Endothelial cell of umbilical vein (primary cell): ENCODE data around the gene KRT12. TPM values are rescaled to one million over a fixed set of nuclear protein-coding genes. Genes with fewer than 3 reads are reported as not detected.

Experiments
- BruUV-seq: library from RNA; stranded (reverse); fragments of 400-500 nt; replicated peaks from 2 replicates; lab custom pipeline; 2021; lab: Mats Ljungman, UMichigan
- CTCF ChIA-PET: fragments of 300-600, 350-600 bp; sonication (Branson Sonifier 250); formaldehyde crosslinking; loops from one replicate; lab custom pipeline; 2021; ENCODE audit warnings: antibody characterized with exemption, inconsistent platforms; lab: Charles Lee
- POLR2A ChIA-PET: fragments of 300-600, 350-600 bp; sonication (Branson Sonifier 250); formaldehyde crosslinking; loops from one replicate; lab custom pipeline; 2021; ENCODE audit warnings: antibody characterized with exemption, inconsistent platforms; lab: Charles Lee
- DNase-seq: peaks from one replicate; pipeline ENCODE4 v3.0.0-alpha.2; 2011; ENCODE audit warnings: low read depth, low spot score
- FAIRE-seq: peaks from 2 replicates; lab custom pipeline; 2011; peaks lifted over from hg19 to GRCh38; lab: Jason Lieb, UNC
- H2AFZ ChIP-seq: 2 replicates; pipeline ENCODE4 v1.6.0; 2012; ENCODE audit warnings: low read depth, low read length, control low read depth, inconsistent platforms
- H3K27ac ChIP-seq: 2 replicates; pipeline ENCODE4 v1.5.1; 2011; ENCODE audit warnings: low read depth, mild to moderate bottlenecking, control low read depth, low read length, moderate library complexity; ENCODE audit not compliant: insufficient read depth
- H3K27me3 ChIP-seq, 2 experiments: 2 replicates each; pipeline versions ENCODE4 v1.6.0 to v1.6.1; 2011; ENCODE audit warnings: low read length in 2 of 2, mixed read lengths in 1 of 2; ENCODE audit not compliant: control insufficient read depth in 2 of 2, insufficient read depth in 2 of 2
- H3K36me3 ChIP-seq, 2 experiments: 2 replicates in 1 of 2; 3 replicates in 1 of 2; pipeline ENCODE4 v1.5.1; 2011; ENCODE audit warnings: low read length in 2 of 2, mild to moderate bottlenecking in 1 of 2, moderate library complexity in 1 of 2; ENCODE audit not compliant: control insufficient read depth in 2 of 2, insufficient read depth in 2 of 2; ENCODE audit errors: extremely low read depth in 1 of 2
- H3K4me1 ChIP-seq: 3 replicates; pipeline ENCODE4 v1.5.1; 2011; ENCODE audit warnings: mild to moderate bottlenecking, low read length; ENCODE audit not compliant: control insufficient read depth, insufficient read depth; ENCODE audit errors: extremely low read depth
- H3K4me2 ChIP-seq: 2 replicates; pipeline ENCODE4 v1.6.1; 2011; ENCODE audit warnings: low read length, control low read depth, mixed read lengths; ENCODE audit not compliant: insufficient read depth
- H3K4me3 ChIP-seq, 3 experiments: fragments of 200-600 bp in 1 of 3; sonication (generic), shearing (Covaris generic) in 1 of 3; replicated peaks in 1 of 3; 2 replicates each; pipeline ENCODE4 v1.5.1; 2011 to 2016; ENCODE audit warnings: control low read depth in 3 of 3, low read length in 3 of 3, mild to moderate bottlenecking in 2 of 3, inconsistent platforms in 1 of 3, low read depth in 1 of 3, moderate library complexity in 1 of 3; ENCODE audit not compliant: insufficient read depth in 1 of 3
- H3K79me2 ChIP-seq: 2 replicates; pipeline ENCODE4 v1.6.0; 2012; ENCODE audit warnings: low read length, inconsistent platforms; ENCODE audit not compliant: control insufficient read depth, insufficient read depth
- H3K9ac ChIP-seq: replicated peaks from 2 replicates; pipeline ENCODE3; 2011; ENCODE audit warnings: low read length, control low read depth; ENCODE audit not compliant: insufficient read depth; ENCODE audit errors: extremely low read depth
- H3K9me1 ChIP-seq: replicated peaks from 3 replicates; pipeline ENCODE4 v1.6.0; 2011; ENCODE audit warnings: mild to moderate bottlenecking, low read length; ENCODE audit not compliant: control insufficient read depth, insufficient read depth; ENCODE audit errors: extremely low read depth
- H3K9me3 ChIP-seq: replicated peaks from 2 replicates; pipeline ENCODE4 v1.5.1; 2012; ENCODE audit warnings: low read length, inconsistent platforms; ENCODE audit not compliant: control insufficient read depth, insufficient read depth
- H4K20me1 ChIP-seq: replicated peaks from 2 replicates; pipeline ENCODE3; 2011; ENCODE audit warnings: mild to moderate bottlenecking, low read length; ENCODE audit not compliant: control insufficient read depth, insufficient read depth; ENCODE audit errors: extremely low read depth
- CTCF ChIP-seq, 2 donors: IDR thresholded peaks; 1 replicate in 1 of 2; 2 replicates in 1 of 2; pipeline ENCODE4 v1.5.1; 2011; ENCODE audit warnings: low read length in 2 of 2, mild to moderate bottlenecking in 2 of 2, moderate library complexity in 2 of 2, control low read depth in 1 of 2, inconsistent platforms in 1 of 2, low read depth in 1 of 2; ENCODE audit not compliant: insufficient read depth in 1 of 2; ENCODE audit errors: extremely low read depth in 1 of 2
- FOS ChIP-seq: IDR thresholded peaks from 2 replicates; pipeline ENCODE4 v1.6.1; 2011; ENCODE audit warnings: mild to moderate bottlenecking, low read length, moderate library complexity, borderline replicate concordance; ENCODE audit not compliant: insufficient read depth
- GATA2 ChIP-seq: IDR thresholded peaks from 2 replicates; pipeline ENCODE4 v1.7.0; 2011; ENCODE audit warnings: low read depth, mild to moderate bottlenecking, moderate library complexity, mixed read lengths, low read length; ENCODE audit not compliant: insufficient read length, insufficient read depth
- JUN ChIP-seq: IDR thresholded peaks from 2 replicates; pipeline ENCODE4 v1.6.1; 2011; ENCODE audit warnings: borderline replicate concordance, low read depth; ENCODE audit not compliant: insufficient read length, insufficient read depth
- MYC ChIP-seq: IDR thresholded peaks from one replicate; pipeline ENCODE4 v1.6.1; 2011; ENCODE audit warnings: mild to moderate bottlenecking, low read depth, low read length
- POLR2A ChIP-seq: IDR thresholded peaks from 2 replicates; pipeline ENCODE4 v1.6.1; 2012; ENCODE audit warnings: low read depth, mild to moderate bottlenecking, control low read depth, low read length
- POLR2AphosphoS5 ChIP-seq: IDR thresholded peaks from 2 replicates; pipeline ENCODE4 v1.6.1; 2012; ENCODE audit warnings: low read depth, mild to moderate bottlenecking, control low read depth, low read length, moderate library complexity; ENCODE audit not compliant: insufficient read depth
- dilution Hi-C: fragments of 300-500 bp; cut with MboI; formaldehyde crosslinking; loops from one replicate; pipeline ENCODE4 v1.15.0; 2019; ENCODE audit warnings: low sequenced_read_pairs; ENCODE audit not compliant: extremely low pct_ligation_motif_present
- intact Hi-C: fragments of 100-400 bp; cut with micrococcal nuclease; formaldehyde crosslinking; loops from one replicate; pipeline ENCODE4 v1.10.0; 2022
- polyA plus RNA-seq, 4 experiments: library from polyadenylated mRNA; depleted of rRNA in 3 of 4; stranded (reverse) in 3 of 4; unstranded in 1 of 4; fragments of >200 nt; gene quantifications; 2 replicates each; pipeline versions ENCODE4 v1.2.1 to v1.2.3, GENCODE V29; 2011 to 2012; ENCODE audit warnings: missing spikeins in 1 of 4
- total RNA-seq: library from RNA; stranded (reverse); gene quantifications from 2 replicates; pipeline ENCODE4 v1.2.3, GENCODE V29; 2021
- TF ChIP-seq, protein P1 (sequence below): IDR thresholded peaks from 2 replicates; pipeline ENCODE4 v1.6.1; 2011; ENCODE audit not compliant: insufficient read depth, insufficient read length

KRT12 gene
- total and polyA plus RNA-seq, 2 donors (not counting 3 experiments of a cell fraction or from before 2014, with no cell fraction given): not detected

GRCh38 chr17:40905370-40905769 is 38.3 kb upstream of the KRT12 start:
- no peaks in the 10 kb centered on the region for H3K9me1 ChIP-seq
- no peak overlapping the region for H2AFZ ChIP-seq
- H3K27me3 ChIP-seq: peaks cover 0 to 4% of the 10 kb centered on the region in 2 experiments
- H3K27ac ChIP-seq: no peak overlapping the region
- H4K20me1 ChIP-seq: no peaks in the 10 kb centered on the region
- intact Hi-C loops: no loop called here
- FAIRE-seq (no peak), DNase-seq (no peak)
- ChIA-PET POLR2A (no interaction called here), CTCF (interaction anchor here (1.1 to 1.3 kb wide), 2 partner anchors 417 to 757 kb away, joined by 3 read pairs; no protein-coding TSS in a partner anchor)
- TF ChIP-seq FOS: no peak
- no peak for TF ChIP-seq POLR2A
- no peak for TF ChIP-seq MYC
- no peak for TF ChIP-seq JUN
- TF ChIP-seq POLR2AphosphoS5: no peak
- no peak for TF ChIP-seq CTCF (IDR thresholded peaks at IDR 0.05; ENCODE audit: extremely low read depth in 1 of 2, insufficient read depth in 1 of 2, low read depth in 1 of 2, low read length in 2 of 2)
- TF ChIP-seq GATA2: no peak
- TF ChIP-seq, protein P1, sequence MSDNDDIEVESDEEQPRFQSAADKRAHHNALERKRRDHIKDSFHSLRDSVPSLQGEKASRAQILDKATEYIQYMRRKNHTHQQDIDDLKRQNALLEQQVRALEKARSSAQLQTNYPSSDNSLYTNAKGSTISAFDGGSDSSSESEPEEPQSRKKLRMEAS: no peak
- H3K4me3 ChIP-seq: no peak overlapping the region
- H3K4me1 ChIP-seq: peaks cover 6% of the 10 kb centered on the region
- BruUV-seq: no TSS peak
- no peaks in the 10 kb centered on the region for H3K36me3 ChIP-seq
- dilution Hi-C loops: no loop called here
- H3K9ac ChIP-seq: no peak overlapping the region
- no peaks in the 10 kb centered on the region for H3K79me2 ChIP-seq
- no peak overlapping the region for H3K4me2 ChIP-seq
- H3K9me3 ChIP-seq: no peaks in the 10 kb centered on the region
